Nephron (organoid): ENCODE data around the gene TMEM259.
A peak's percentile ranks its signal among the peaks of the same experiment; 100 is the strongest.

ENCODE experiments used
- H3K27ac Mint-ChIP-seq, 3 experiments: 2 replicates each; pipeline ENCODE4 v1.8.0; 2020; ENCODE audit warnings: mixed read lengths in 3 of 3, mild to moderate bottlenecking in 2 of 3, moderate library complexity in 1 of 3
- H3K27me3 Mint-ChIP-seq: 2 replicates; pipeline ENCODE4 v1.8.0; 2021; ENCODE audit warnings: low read depth, mild to moderate bottlenecking, moderate library complexity, mixed read lengths
- H3K36me3 Mint-ChIP-seq: 2 replicates; pipeline ENCODE4 v1.8.0; 2020; ENCODE audit warnings: low read depth, mixed read lengths
- H3K4me1 Mint-ChIP-seq: 2 replicates; pipeline ENCODE4 v1.8.0; 2020; ENCODE audit warnings: mixed read lengths
- H3K4me3 Mint-ChIP-seq, 3 experiments: 2 replicates each; pipeline ENCODE4 v1.8.0; 2020; ENCODE audit warnings: mild to moderate bottlenecking in 3 of 3, mixed read lengths in 3 of 3, moderate library complexity in 2 of 3
- H3K9me3 Mint-ChIP-seq: 2 replicates; pipeline ENCODE4 v1.8.0; 2020; ENCODE audit warnings: mixed read lengths
- TF ChIP-seq, protein P1 (sequence below), 3 experiments: fragments of 200-600 bp; sonication (generic); IDR thresholded peaks; one replicate each; pipeline ENCODE4 v1.5.0; 2021; ENCODE audit warnings: antibody characterized with exemption in 3 of 3; ENCODE audit not compliant: unreplicated experiment in 3 of 3

The TMEM259 gene

DNA sequence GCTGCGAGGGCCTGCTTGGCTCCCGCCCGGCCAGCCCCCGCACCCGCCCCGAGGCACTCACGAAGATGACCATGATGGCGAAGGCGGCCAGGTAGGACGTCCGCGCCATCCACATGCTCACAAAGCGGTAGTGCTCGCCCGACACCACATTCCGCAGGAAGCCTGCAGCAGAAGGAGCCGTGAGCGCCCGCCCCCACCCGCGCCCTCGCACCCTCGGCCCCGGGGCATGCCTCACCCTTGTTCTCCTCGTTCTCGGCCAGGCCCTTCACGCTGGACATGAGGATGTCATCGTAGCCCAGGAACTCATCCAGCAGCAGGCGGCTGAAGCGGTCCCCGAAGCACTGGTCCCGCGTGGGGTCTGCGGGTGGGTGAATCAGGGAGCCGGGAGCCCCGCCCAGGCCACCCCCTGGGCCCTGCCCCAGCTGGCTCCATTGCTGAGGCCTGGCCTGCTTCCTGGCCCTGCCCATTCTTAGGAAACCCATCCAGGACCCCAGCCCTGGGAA is 9.0 kb downstream of the TMEM259 start:
- H3K4me3 Mint-ChIP-seq, result no peak overlapping the region
- H3K36me3 Mint-ChIP-seq, result no peaks in the 10 kb centered on the region
- H3K27me3 Mint-ChIP-seq, result no peaks in the 10 kb centered on the region
- no peak overlapping the region for H3K27ac Mint-ChIP-seq
- TF ChIP-seq, protein P1, sequence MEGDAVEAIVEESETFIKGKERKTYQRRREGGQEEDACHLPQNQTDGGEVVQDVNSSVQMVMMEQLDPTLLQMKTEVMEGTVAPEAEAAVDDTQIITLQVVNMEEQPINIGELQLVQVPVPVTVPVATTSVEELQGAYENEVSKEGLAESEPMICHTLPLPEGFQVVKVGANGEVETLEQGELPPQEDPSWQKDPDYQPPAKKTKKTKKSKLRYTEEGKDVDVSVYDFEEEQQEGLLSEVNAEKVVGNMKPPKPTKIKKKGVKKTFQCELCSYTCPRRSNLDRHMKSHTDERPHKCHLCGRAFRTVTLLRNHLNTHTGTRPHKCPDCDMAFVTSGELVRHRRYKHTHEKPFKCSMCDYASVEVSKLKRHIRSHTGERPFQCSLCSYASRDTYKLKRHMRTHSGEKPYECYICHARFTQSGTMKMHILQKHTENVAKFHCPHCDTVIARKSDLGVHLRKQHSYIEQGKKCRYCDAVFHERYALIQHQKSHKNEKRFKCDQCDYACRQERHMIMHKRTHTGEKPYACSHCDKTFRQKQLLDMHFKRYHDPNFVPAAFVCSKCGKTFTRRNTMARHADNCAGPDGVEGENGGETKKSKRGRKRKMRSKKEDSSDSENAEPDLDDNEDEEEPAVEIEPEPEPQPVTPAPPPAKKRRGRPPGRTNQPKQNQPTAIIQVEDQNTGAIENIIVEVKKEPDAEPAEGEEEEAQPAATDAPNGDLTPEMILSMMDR (IDR thresholded peaks at IDR 0.05; ENCODE audit: unreplicated experiment in 3 of 3), result no peak
- H3K4me1 Mint-ChIP-seq, result peaks cover 7% of the 10 kb centered on the region
- H3K9me3 Mint-ChIP-seq, result no peaks in the 10 kb centered on the region

DNA sequence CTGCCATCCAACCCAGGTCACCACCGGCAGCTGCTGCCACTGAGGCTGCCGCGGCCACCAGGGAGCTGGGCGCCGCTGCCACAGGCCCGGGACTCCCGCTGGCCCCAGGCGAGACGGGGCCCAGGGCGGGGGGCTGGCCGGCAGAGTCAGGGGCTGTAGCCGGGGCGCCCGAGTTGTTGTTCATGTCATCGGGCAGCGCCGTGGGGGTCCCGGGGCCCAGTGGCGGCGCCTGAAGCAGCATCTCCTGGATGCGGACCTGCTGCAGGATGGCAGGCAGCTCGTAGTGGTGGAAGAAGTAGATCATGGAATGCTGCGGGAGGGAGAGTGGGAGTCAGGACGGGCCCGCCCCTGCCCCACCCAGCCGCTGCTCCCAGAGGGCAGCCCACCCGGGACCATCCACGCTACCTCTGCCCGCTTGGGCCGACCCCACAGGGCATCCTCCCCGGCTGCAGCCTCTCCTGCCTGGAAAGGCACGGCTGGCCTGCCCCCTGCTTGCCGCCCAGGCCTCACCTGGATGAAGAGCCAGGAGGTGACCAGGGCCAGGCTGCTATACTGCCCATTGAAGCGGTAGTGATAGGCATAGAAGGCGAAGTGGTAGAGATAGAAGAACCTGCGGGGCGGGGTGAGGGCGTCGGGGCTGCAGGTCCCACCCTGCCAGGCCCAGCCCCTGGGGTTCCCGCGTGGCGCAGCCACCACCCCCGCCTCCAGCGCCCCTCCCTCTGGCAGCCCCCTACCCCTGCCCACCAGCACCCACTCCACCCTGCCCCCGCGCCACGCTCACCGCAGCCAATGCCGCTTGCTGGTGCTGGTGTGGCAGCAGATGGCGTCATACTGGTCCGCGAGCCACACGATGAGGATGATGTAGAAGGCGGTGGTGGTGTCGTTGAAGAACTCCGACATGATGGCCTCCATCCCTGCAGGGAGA is 10.1 kb downstream of the TMEM259 start:
- no peaks in the 10 kb centered on the region for H3K9me3 Mint-ChIP-seq
- TF ChIP-seq, protein P1 (IDR thresholded peaks at IDR 0.05; ENCODE audit: unreplicated experiment in 3 of 3), result no peak
- H3K4me1 Mint-ChIP-seq, result no peaks in the 10 kb centered on the region
- no peaks in the 10 kb centered on the region for H3K27me3 Mint-ChIP-seq
- H3K4me3 Mint-ChIP-seq, result no peak overlapping the region
- H3K36me3 Mint-ChIP-seq, result peaks cover 3% of the 10 kb centered on the region
- H3K27ac Mint-ChIP-seq, result no peak overlapping the region

DNA sequence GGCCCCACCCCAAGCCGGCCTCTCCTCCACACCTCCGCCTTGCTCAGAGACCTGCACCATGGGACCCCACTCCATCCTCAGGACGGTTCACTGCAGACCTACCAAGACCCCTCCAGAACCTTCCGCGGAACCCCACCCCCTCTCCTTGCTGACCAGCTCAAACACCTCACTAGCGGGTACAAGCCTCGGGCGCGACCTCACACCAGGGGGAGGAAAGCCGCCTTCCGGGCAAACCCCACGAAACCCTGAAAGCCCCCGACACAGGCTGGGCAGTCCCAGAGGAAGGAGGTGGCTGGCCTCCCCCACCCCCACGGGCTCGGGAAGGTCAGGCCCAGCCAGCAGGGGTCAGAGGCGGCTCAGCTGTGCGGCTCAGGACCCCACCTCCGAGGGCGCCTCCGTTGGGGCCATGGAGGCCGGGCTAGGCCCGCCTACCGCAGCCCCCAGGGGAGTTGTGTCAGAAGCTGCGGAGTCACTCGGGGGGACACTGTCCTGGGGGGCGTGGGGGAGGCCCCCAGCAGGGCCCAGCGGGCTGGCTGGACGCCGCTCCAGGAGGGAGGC is 10.9 kb downstream of the TMEM259 start:
- Mint-ChIP-seq H3K9me3 (no peaks in the 10 kb centered on the region), H3K36me3 (peaks cover 3% of the 10 kb centered on the region), H3K27me3 (no peaks in the 10 kb centered on the region), H3K27ac (no peak overlapping the region), H3K4me1 (no peaks in the 10 kb centered on the region), H3K4me3 (no peak overlapping the region)
- TF ChIP-seq, protein P1 (IDR thresholded peaks at IDR 0.05; ENCODE audit: unreplicated experiment in 3 of 3), result no peak

DNA sequence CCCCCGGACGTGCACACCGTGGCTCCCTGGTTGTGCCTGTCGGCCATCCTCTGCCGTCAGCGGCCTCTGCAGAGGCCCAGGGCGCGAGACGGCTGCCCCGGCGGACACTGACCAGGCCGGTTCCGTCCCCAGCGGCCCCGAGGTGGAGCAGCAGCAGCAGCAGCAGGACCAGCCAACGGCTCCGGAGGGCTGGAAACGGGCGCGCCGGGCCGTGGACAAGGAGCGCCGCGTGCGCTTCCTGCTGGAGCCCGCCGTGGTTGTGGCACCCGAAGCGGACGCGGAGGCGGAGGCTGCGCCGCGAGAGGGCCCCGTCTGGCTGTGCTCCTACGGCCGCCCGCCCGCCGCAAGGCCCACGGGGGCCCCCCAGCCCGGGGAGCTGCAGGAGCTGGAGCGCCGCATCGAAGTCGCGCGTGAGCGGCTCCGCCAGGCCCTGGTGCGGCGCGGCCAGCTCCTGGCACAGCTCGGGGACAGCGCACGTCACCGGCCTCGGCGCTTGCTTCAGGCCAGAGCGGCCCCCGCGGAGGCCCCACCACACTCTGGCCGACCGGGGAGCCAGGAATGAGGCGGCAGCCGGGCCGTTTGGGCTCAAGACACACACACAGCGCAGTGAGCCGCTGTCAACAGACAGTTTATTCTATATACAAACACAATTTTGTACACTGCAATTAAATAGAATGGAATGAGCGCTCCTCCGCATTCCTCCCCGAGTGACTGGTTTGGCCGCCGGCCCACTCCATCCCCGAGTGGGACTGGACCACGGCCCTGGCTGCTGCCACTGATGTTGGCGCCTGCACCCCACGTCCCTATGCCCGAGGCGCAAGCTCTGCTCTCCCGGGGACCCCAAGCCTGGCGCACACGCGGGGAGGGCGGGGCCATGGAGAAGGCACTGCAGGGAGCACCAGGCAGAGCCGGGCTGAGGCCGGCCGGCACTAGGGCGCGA is 11.6 kb downstream of the TMEM259 start:
- Mint-ChIP-seq H3K9me3 (no peaks in the 10 kb centered on the region), H3K27ac (peak overlapping the region in 1 of 3 experiments; percentile 38), H3K27me3 (no peaks in the 10 kb centered on the region), H3K36me3 (peaks cover 3% of the 10 kb centered on the region), H3K4me3 (peak overlapping the region in 1 of 3 experiments; percentile 14), H3K4me1 (no peaks in the 10 kb centered on the region)
- TF ChIP-seq, protein P1 (IDR thresholded peaks at IDR 0.05; ENCODE audit: unreplicated experiment in 3 of 3), result no peak

DNA sequence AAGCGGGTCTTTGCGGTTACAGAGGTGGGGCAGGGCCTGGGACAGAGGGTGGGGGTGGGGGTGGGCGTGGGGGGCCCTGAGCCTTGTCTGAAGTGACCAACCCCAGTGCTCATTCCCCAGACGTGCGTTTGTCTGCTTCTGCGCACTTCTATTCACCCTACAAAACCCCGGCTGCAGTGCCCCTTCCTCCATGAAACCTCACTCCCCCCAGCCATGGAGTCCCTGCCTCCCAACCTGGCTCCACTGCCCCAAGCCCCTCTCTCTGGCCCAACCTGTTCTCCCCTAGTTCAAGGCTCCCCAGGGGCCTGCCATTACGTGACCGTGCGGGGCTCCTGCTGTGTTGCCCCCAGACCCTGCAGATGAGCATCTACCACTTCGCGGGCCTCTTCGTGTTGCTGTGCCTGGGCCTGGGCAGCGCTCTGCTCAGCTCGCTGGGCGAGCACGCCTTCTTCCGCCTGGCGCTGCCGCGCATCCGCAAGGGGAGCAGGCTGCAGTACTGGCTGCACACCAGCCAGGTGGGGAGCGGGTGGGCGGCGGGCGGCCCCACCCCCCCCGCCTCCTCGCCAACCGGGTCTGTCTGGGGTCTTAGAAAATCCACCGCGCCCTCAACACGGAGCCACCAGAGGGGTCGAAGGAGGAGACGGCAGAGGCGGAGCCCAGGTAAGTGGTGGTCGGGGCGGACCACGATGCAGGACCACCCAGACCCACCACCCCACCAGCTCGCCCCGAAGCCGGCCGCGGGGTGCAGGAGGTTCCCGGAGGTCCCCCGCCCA is 12.5 kb downstream of the TMEM259 start:
- Mint-ChIP-seq H3K4me3 (no peak overlapping the region), H3K27me3 (peaks cover 6% of the 10 kb centered on the region), H3K9me3 (no peaks in the 10 kb centered on the region), H3K36me3 (peaks cover 3% of the 10 kb centered on the region), H3K4me1 (no peaks in the 10 kb centered on the region), H3K27ac (no peak overlapping the region)
- TF ChIP-seq, protein P1 (IDR thresholded peaks at IDR 0.05; ENCODE audit: unreplicated experiment in 3 of 3), result no peak
